Upper lobe of right lung (tissue), 1 donor: ENCODE measurements around the gene TDRD1. TPM values are rescaled to one million over a fixed set of nuclear protein-coding genes. Genes with fewer than 3 reads are reported as not detected.

ENCODE experiments used
- ATAC-seq: fragments of 200-7000 bp; cut with Tn5 transposase; one replicate; pipeline ENCODE4 v1.9.1; 2020; ENCODE audit warnings: mild to moderate bottlenecking, moderate library complexity
- DNase-seq: peaks from one replicate; pipeline ENCODE4 v3.0.0-alpha.2; 2020
- H3K27ac ChIP-seq: fragments of 200-600 bp; one replicate; pipeline ENCODE4 v1.8.0; 2022
- H3K27me3 ChIP-seq: fragments of 200-600 bp; one replicate; pipeline ENCODE4 v1.8.0; 2022; ENCODE audit warnings: mild to moderate bottlenecking
- H3K36me3 ChIP-seq: fragments of 200-600 bp; one replicate; pipeline ENCODE4 v1.8.0; 2022
- H3K4me1 ChIP-seq: fragments of 200-600 bp; one replicate; pipeline ENCODE4 v1.8.0; 2022
- H3K4me3 ChIP-seq: fragments of 200-600 bp; one replicate; pipeline ENCODE4 v1.8.0; 2022; ENCODE audit warnings: mild to moderate bottlenecking
- H3K9me3 ChIP-seq: fragments of 200-600 bp; one replicate; pipeline ENCODE4 v1.8.0; 2022
- intact Hi-C: fragments of 100-400 bp; cut with DNase I; formaldehyde crosslinking; loops from one replicate; pipeline ENCODE4 v1.11.0; 2022
- total RNA-seq: library from RNA; stranded (reverse); fragmentation: NEBNext Ultra II Directional; extraction: Animal tissue kit (Norgen Biotek cat#: 25700); gene quantifications from one replicate; pipeline ENCODE4 v1.2.1, GENCODE V29; 2021
- TF ChIP-seq, protein P1 (sequence below): fragments of 200-600 bp; IDR thresholded peaks from one replicate; pipeline ENCODE4 v1.8.0; 2022; ENCODE audit warnings: antibody characterized with exemption
- donor health status: DM: no; HTN: yes; CAD: no; lungs with severe emphysema.

The TDRD1 gene
- total RNA-seq, 1 donor from 2014 or later = 0.14 TPM

DNA sequence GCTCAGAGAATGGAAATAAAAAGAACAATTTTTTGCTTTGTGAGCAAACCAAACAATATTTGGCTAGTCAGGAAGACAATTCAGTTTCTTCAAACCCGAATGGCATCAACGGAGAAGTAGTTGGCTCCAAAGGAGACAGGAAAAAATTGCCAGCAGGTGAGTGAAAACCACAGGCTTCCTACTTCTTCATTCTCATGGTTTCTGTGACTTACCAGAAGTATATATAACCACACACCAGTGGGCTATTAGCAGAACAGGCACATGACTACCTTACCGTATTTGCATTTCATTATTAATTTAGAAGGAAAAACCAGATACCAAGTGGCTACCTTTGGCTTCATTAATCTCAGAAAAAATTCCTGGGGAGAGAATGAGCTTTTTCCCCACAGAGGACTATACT lies 8.8 kb downstream of the TDRD1 start:
- no peak overlapping the region for H3K27ac ChIP-seq
- no peaks in the 10 kb centered on the region for H3K9me3 ChIP-seq
- H3K4me1 ChIP-seq = no peaks in the 10 kb centered on the region
- no peaks in the 10 kb centered on the region for H3K27me3 ChIP-seq
- no peak overlapping the region for H3K4me3 ChIP-seq
- no peaks in the 10 kb centered on the region for H3K36me3 ChIP-seq
- DNase-seq (no peak), ATAC-seq (no peak)
- intact Hi-C loops = no loop called here
- TF ChIP-seq, protein P1, sequence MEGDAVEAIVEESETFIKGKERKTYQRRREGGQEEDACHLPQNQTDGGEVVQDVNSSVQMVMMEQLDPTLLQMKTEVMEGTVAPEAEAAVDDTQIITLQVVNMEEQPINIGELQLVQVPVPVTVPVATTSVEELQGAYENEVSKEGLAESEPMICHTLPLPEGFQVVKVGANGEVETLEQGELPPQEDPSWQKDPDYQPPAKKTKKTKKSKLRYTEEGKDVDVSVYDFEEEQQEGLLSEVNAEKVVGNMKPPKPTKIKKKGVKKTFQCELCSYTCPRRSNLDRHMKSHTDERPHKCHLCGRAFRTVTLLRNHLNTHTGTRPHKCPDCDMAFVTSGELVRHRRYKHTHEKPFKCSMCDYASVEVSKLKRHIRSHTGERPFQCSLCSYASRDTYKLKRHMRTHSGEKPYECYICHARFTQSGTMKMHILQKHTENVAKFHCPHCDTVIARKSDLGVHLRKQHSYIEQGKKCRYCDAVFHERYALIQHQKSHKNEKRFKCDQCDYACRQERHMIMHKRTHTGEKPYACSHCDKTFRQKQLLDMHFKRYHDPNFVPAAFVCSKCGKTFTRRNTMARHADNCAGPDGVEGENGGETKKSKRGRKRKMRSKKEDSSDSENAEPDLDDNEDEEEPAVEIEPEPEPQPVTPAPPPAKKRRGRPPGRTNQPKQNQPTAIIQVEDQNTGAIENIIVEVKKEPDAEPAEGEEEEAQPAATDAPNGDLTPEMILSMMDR = no peak

DNA sequence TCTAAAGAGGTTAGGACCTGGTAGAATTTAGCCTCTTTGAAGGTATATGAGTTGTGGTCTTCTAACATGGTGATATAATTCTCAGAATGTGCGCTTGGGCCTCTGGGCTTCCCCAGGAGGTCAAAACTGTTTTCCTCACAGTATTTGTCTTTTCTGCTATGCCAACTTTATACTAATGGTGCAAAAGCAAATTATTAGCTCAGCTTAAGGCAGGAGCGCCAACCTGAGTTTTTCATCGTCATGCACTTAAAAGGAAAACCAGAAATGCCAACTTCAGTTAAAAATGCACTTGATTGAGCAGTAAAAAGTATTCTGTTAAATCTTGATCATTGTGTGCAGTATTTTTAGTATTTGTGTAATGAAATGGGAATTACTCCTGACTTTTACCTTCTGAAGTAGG lies 9.7 kb downstream of the TDRD1 start:
- TF ChIP-seq, protein P1 = no peak
- ATAC-seq (no peak), DNase-seq (no peak)
- Histone ChIP-seq H3K27ac (no peak overlapping the region), H3K9me3 (no peaks in the 10 kb centered on the region), H3K4me3 (no peak overlapping the region), H3K36me3 (no peaks in the 10 kb centered on the region), H3K27me3 (no peaks in the 10 kb centered on the region), H3K4me1 (no peaks in the 10 kb centered on the region)
- intact Hi-C loops = no loop called here

DNA sequence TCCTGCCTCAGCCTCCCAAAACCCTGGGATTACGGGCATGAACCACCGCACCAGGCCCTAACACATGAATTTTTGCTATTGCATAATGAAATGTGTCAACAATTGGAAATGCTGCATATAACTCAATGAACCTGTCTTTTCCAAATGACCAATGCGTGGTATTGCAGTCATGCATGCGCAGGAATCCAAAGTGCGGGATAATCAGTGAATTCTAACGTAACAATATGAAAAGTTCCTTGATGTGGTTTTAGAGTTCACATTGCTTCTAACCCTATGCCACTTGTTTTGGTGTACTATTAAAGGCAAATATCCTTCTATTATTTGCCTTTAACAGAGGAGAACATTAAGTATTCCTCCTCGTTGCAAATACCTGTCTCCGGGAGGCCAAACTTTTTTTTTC lies 10.5 kb downstream of the TDRD1 start:
- no peaks in the 10 kb centered on the region for H3K4me1 ChIP-seq
- TF ChIP-seq, protein P1 = no peak
- DNase-seq (no peak), ATAC-seq (peak; percentile 34)
- H3K27me3 ChIP-seq = no peaks in the 10 kb centered on the region
- H3K27ac ChIP-seq = no peak overlapping the region
- H3K4me3 ChIP-seq = no peak overlapping the region
- no peaks in the 10 kb centered on the region for H3K36me3 ChIP-seq
- H3K9me3 ChIP-seq = no peaks in the 10 kb centered on the region
- intact Hi-C loops = no loop called here

DNA sequence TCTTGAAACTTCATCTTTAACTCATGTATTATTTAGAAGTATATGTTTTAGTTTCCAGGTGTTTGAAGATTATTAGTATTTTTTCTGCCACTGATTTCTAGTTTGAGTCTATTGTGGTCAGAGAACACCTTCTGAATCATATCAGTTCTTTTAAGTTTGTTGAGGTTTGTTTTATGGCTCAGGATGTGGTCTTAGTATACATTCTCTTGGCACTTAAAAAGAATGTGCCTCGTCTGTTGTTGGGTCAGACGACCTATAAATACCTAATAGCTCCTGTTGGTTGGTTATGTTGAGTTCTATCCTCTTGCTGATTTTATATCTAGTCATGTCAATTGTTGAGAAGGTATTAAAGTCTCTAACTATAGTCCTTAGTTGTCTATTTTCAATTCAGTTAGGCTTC lies 15.9 kb downstream of the TDRD1 start:
- DNase-seq = no peak

DNA sequence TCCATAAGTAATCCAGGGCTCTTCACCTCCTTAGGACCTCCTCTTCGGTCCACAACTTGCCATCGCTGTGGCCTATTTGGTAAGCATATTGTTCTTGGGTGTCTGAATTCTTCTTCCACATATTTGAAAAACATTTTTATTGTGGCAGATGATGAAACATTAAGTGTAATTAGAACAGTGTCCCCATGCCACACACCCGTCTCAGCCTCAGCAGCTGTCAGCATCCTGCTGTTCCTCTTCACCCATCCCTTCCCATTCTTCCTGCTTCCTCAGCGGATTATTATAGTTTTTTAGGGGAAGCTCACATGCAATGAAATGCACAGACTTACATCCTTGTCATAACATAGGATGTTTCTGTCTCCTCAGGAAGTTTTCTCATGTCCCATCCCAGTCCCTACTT lies 20.1 kb downstream of the TDRD1 start:
- TF ChIP-seq, protein P1 = no peak
- no peak overlapping the region for H3K4me3 ChIP-seq
- DNase-seq = no peak

More for the DNA sequence above, 15.9 kb downstream of the TDRD1 start:
- TF ChIP-seq, protein P1 = no peak
- ATAC-seq = no peak
- no peaks in the 10 kb centered on the region for H3K36me3 ChIP-seq
- no peaks in the 10 kb centered on the region for H3K4me1 ChIP-seq
- intact Hi-C loops = no loop called here
- no peak overlapping the region for H3K4me3 ChIP-seq
- H3K27ac ChIP-seq = no peak overlapping the region
- H3K9me3 ChIP-seq = no peaks in the 10 kb centered on the region
- H3K27me3 ChIP-seq = no peaks in the 10 kb centered on the region

DNA sequence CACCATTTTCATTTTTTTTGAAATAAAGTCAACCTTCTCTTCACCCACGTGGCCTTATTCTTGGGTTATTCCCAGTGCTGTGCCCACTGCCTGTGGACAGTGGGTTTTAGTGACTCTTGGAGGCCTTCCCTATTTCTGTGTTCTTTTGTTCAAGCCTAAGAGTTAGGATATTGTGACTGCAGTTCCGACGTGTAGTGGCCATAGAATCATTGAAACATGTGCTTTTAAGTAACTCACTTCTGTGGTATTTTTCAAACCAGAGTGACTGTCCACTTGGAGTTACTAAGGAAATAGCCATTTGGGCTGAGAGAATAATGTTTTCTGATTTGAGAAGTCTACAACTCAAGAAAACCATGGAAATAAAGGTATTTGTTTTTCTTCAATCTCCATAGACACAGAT lies 23.7 kb downstream of the TDRD1 start:
- DNase-seq = no peak
- no peak for ATAC-seq
- intact Hi-C loops = no loop called here
- H3K36me3 ChIP-seq = no peaks in the 10 kb centered on the region
- no peaks in the 10 kb centered on the region for H3K9me3 ChIP-seq
- H3K4me1 ChIP-seq = no peaks in the 10 kb centered on the region
- H3K4me3 ChIP-seq = no peak overlapping the region
- H3K27ac ChIP-seq = no peak overlapping the region
- TF ChIP-seq, protein P1 = no peak
- no peaks in the 10 kb centered on the region for H3K27me3 ChIP-seq

More for the DNA sequence above, 20.1 kb downstream of the TDRD1 start:
- no peaks in the 10 kb centered on the region for H3K9me3 ChIP-seq
- intact Hi-C loops = no loop called here
- ATAC-seq = no peak
- no peaks in the 10 kb centered on the region for H3K36me3 ChIP-seq
- no peaks in the 10 kb centered on the region for H3K27me3 ChIP-seq
- no peaks in the 10 kb centered on the region for H3K4me1 ChIP-seq
- H3K27ac ChIP-seq = no peak overlapping the region
